ENCODE data around the gene SNAPC2.

The SNAPC2 gene

DNA sequence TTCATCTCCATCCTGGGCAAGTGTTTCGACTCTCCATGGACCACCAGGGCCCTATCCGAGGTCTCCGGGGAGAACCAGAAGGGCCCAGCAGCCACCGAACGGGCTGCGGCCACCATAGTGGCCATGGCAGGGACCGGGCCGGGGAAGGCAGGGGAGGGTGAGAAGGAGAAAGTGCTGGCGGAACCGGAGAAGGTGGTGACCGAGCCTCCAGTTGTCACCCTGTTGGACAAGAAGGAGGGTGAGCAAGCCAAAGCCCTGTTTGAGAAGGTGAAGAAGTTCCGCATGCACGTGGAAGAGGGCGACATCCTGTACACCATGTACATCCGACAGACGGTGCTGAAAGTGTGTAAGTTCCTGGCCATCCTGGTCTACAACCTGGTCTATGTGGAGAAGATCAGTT, 21.2 kb upstream of the SNAPC2 start:
- H3K4me2 ChIP-seq (ENCODE audit: low read length) = no peak overlapping the region
- H3K4me3 ChIP-seq (ENCODE audit: low read depth, low read length, poor library complexity, severe bottlenecking) = no peak overlapping the region
- H3K27me3 ChIP-seq (ENCODE audit: insufficient read depth, low read length) = no peaks in the 10 kb centered on the region
- H2AFZ ChIP-seq (ENCODE audit: low read length) = no peak overlapping the region
- no peak for TF ChIP-seq EZH2 (IDR thresholded peaks at IDR 0.05; ENCODE audit: borderline replicate concordance, low read length)
- TF ChIP-seq, protein P1, sequence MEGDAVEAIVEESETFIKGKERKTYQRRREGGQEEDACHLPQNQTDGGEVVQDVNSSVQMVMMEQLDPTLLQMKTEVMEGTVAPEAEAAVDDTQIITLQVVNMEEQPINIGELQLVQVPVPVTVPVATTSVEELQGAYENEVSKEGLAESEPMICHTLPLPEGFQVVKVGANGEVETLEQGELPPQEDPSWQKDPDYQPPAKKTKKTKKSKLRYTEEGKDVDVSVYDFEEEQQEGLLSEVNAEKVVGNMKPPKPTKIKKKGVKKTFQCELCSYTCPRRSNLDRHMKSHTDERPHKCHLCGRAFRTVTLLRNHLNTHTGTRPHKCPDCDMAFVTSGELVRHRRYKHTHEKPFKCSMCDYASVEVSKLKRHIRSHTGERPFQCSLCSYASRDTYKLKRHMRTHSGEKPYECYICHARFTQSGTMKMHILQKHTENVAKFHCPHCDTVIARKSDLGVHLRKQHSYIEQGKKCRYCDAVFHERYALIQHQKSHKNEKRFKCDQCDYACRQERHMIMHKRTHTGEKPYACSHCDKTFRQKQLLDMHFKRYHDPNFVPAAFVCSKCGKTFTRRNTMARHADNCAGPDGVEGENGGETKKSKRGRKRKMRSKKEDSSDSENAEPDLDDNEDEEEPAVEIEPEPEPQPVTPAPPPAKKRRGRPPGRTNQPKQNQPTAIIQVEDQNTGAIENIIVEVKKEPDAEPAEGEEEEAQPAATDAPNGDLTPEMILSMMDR (IDR thresholded peaks at IDR 0.05; ENCODE audit: low read length) = no peak
- H3K27ac ChIP-seq (ENCODE audit: low read depth, low read length, poor library complexity, severe bottlenecking) = no peak overlapping the region
- H3F3A ChIP-seq (ENCODE audit: insufficient read depth, low read length) = no peaks in the 10 kb centered on the region
- no peaks in the 10 kb centered on the region for H3K9me2 ChIP-seq (ENCODE audit: low read depth, low read length)
- H3K79me2 ChIP-seq (ENCODE audit: insufficient read depth, low read length) = no peaks in the 10 kb centered on the region
- no peaks in the 10 kb centered on the region for H3K9me3 ChIP-seq (ENCODE audit: low read length)
- no peak overlapping the region for H3K9ac ChIP-seq (ENCODE audit: low read length)
- no peaks in the 10 kb centered on the region for H4K20me1 ChIP-seq (ENCODE audit: insufficient read depth, low read length)
- no peaks in the 10 kb centered on the region for H3K36me3 ChIP-seq (ENCODE audit: insufficient read depth, low read length)
- H3K4me1 ChIP-seq (ENCODE audit: insufficient read depth, low read length, severe bottlenecking) = peaks cover 14% of the 10 kb centered on the region

- TF ChIP-seq, protein P1 (IDR thresholded peaks at IDR 0.05; ENCODE audit: low read length) = no peak
- TF ChIP-seq EZH2 (IDR thresholded peaks at IDR 0.05; ENCODE audit: borderline replicate concordance, low read length) = no peak
Observed at GRCh38 chr19:7899751-7900378, 20.3 kb upstream of the SNAPC2 start.

DNA sequence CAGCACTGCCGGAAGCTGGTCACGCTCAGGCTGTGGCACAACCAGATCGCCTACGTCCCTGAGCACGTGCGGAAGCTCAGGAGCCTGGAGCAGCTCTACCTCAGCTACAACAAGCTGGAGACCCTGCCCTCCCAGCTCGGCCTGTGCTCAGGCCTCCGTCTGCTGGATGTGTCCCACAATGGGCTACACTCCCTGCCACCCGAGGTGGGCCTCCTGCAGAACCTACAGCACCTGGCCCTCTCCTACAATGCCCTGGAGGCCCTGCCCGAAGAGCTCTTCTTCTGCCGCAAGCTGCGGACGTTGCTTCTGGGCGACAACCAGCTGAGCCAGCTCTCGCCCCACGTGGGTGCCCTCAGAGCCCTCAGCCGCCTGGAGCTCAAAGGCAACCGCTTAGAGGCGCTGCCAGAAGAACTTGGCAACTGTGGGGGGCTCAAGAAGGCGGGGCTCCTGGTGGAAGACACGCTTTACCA, 19.7 kb upstream of the SNAPC2 start:
- no peak for TF ChIP-seq EZH2 (IDR thresholded peaks at IDR 0.05; ENCODE audit: borderline replicate concordance, low read length)
- TF ChIP-seq, protein P1 (IDR thresholded peaks at IDR 0.05; ENCODE audit: low read length) = no peak
- H2AFZ ChIP-seq (ENCODE audit: low read length) = no peak overlapping the region
- H3K4me1 ChIP-seq (ENCODE audit: insufficient read depth, low read length, severe bottlenecking) = peaks cover 20% of the 10 kb centered on the region
- no peaks in the 10 kb centered on the region for H3K27me3 ChIP-seq (ENCODE audit: insufficient read depth, low read length)
- no peak overlapping the region for H3K4me3 ChIP-seq (ENCODE audit: low read depth, low read length, poor library complexity, severe bottlenecking)
- H4K20me1 ChIP-seq (ENCODE audit: insufficient read depth, low read length) = no peaks in the 10 kb centered on the region
- H3K79me2 ChIP-seq (ENCODE audit: insufficient read depth, low read length) = peaks cover 9% of the 10 kb centered on the region
- no peak overlapping the region for H3K27ac ChIP-seq (ENCODE audit: low read depth, low read length, poor library complexity, severe bottlenecking)
- no peaks in the 10 kb centered on the region for H3K9me2 ChIP-seq (ENCODE audit: low read depth, low read length)
- H3K9ac ChIP-seq (ENCODE audit: low read length) = no peak overlapping the region
- no peaks in the 10 kb centered on the region for H3K36me3 ChIP-seq (ENCODE audit: insufficient read depth, low read length)
- H3F3A ChIP-seq (ENCODE audit: insufficient read depth, low read length) = no peaks in the 10 kb centered on the region
- H3K9me3 ChIP-seq (ENCODE audit: low read length) = no peaks in the 10 kb centered on the region
- H3K4me2 ChIP-seq (ENCODE audit: low read length) = no peak overlapping the region

More at GRCh38 chr19:7899751-7900378, 20.3 kb upstream of the SNAPC2 start:
- no peak overlapping the region for H3K9ac ChIP-seq (ENCODE audit: low read length)
- no peaks in the 10 kb centered on the region for H3K9me2 ChIP-seq (ENCODE audit: low read depth, low read length)
- H3K4me1 ChIP-seq (ENCODE audit: insufficient read depth, low read length, severe bottlenecking) = peaks cover 18% of the 10 kb centered on the region
- no peaks in the 10 kb centered on the region for H3F3A ChIP-seq (ENCODE audit: insufficient read depth, low read length)
- no peak overlapping the region for H2AFZ ChIP-seq (ENCODE audit: low read length)
- no peaks in the 10 kb centered on the region for H3K36me3 ChIP-seq (ENCODE audit: insufficient read depth, low read length)
- H3K79me2 ChIP-seq (ENCODE audit: insufficient read depth, low read length) = peaks cover 7% of the 10 kb centered on the region
- H3K4me3 ChIP-seq (ENCODE audit: low read depth, low read length, poor library complexity, severe bottlenecking) = no peak overlapping the region
- no peak overlapping the region for H3K4me2 ChIP-seq (ENCODE audit: low read length)
- no peaks in the 10 kb centered on the region for H3K27me3 ChIP-seq (ENCODE audit: insufficient read depth, low read length)
- H3K9me3 ChIP-seq (ENCODE audit: low read length) = no peaks in the 10 kb centered on the region
- no peak overlapping the region for H3K27ac ChIP-seq (ENCODE audit: low read depth, low read length, poor library complexity, severe bottlenecking)
- no peaks in the 10 kb centered on the region for H4K20me1 ChIP-seq (ENCODE audit: insufficient read depth, low read length)
